ENCODE results near the gene PCSK7. TPM values are rescaled to one million over a fixed set of nuclear protein-coding genes. Genes with fewer than 3 reads are reported as not detected.

PCSK7 gene
- total and polyA plus RNA-seq, 2 of the 4 experiments (the other 2 are of a cell fraction), result 35.8 to 54.3 TPM

DNA sequence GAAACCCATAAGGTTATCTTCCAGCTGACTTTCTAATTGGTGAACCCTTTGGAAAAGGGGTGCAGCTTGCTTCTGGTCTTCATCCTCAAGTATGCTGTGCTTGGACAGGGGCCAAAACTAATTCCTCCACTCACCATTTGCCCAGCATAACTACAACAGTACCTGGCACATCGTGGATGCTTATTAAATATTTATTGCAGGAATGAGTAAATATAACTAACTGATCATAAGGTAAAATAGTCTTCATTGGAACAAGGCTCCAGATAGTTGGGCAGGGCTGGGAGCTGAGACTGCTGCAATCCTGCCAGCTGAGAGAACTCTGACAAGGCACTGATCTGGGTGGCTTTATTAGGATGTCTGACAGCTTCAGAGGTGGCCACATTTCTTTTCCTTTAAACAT lies 55.7 kb downstream of the PCSK7 start:
- Histone ChIP-seq H2BK20ac (ENCODE audit: low read depth, low read length) (no peak overlapping the region), H4K8ac (ENCODE audit: low read depth in 2 of 2, low read length in 2 of 2) (no peak overlapping the region), H3K9me1 (ENCODE audit: insufficient read depth, low read length) (peaks cover 16% of the 10 kb centered on the region), H3K79me1 (ENCODE audit: low read depth in 1 of 2, low read length in 2 of 2) (peaks cover 18 to 60% of the 10 kb centered on the region in 2 experiments), H4K20me1 (ENCODE audit: insufficient read depth, low read length) (peaks cover under 1% of the 10 kb centered on the region; the same call in 1 of the 2 replicates), H3K18ac (ENCODE audit: low read depth, low read length) (no peak overlapping the region), H3K4ac (ENCODE audit: low read depth, low read length) (no peak overlapping the region), H2BK15ac (ENCODE audit: low read depth, low read length) (no peak overlapping the region), H3K4me2 (ENCODE audit: low read depth, low read length) (no peak overlapping the region), H3K4me3 (ENCODE audit: insufficient read depth, low read depth, low read length) (no peak overlapping the region), H3K14ac (replicated peaks; ENCODE audit: low read depth, low read length) (no peak overlapping the region), H2AK5ac (ENCODE audit: low read depth, low read length) (no peak overlapping the region), H2BK5ac (ENCODE audit: low read depth, low read length, poor library complexity, severe bottlenecking) (no peak overlapping the region), H3K27ac (ENCODE audit: insufficient read depth, low read length) (no peak overlapping the region), H3K9ac (ENCODE audit: low read depth, low read length) (no peak overlapping the region), H3K4me1 (ENCODE audit: control insufficient read depth, insufficient read depth, low read length) (peaks cover 19% of the 10 kb centered on the region), H2AFZ (replicated peaks; ENCODE audit: low read length, poor library complexity) (no peak overlapping the region), H3K56ac (ENCODE audit: extremely low read depth, insufficient read depth, low read length) (no peak overlapping the region), H3K36me3 (ENCODE audit: control insufficient read depth, insufficient read depth, low read length) (peaks cover 3% of the 10 kb centered on the region), H2AK9ac (replicated peaks; ENCODE audit: low read depth, low read length, poor library complexity) (no peak overlapping the region), H2BK120ac (ENCODE audit: low read depth, low read length) (no peak overlapping the region), H3K9me3 (ENCODE audit: control insufficient read depth, insufficient read depth, low read length) (no peaks in the 10 kb centered on the region), H4K91ac (ENCODE audit: insufficient read depth, low read depth, low read length) (no peak overlapping the region), H3K23ac (ENCODE audit: low read depth, low read length) (no peak overlapping the region), H3K27me3 (ENCODE audit: control insufficient read depth, insufficient read depth, low read length) (no peaks in the 10 kb centered on the region), H4K5ac (ENCODE audit: low read depth, low read length) (no peak overlapping the region)
- no peak for TF ChIP-seq SMC3 (IDR thresholded peaks at IDR 0.05; ENCODE audit: low read depth, low read length)
- TF ChIP-seq MXI1 (IDR thresholded peaks at IDR 0.05; ENCODE audit: borderline replicate concordance, low read depth, low read length), result no peak
- no peak for TF ChIP-seq BHLHE40 (IDR thresholded peaks at IDR 0.05; ENCODE audit: low read depth, low read length)
- TF ChIP-seq RAD21 (IDR thresholded peaks at IDR 0.05; ENCODE audit: low read length), result no peak
- TF ChIP-seq MAFK (IDR thresholded peaks at IDR 0.05; ENCODE audit: low read depth, low read length), result no peak
- TF ChIP-seq RCOR1 (IDR thresholded peaks at IDR 0.05; ENCODE audit: insufficient replicate concordance, low read length), result no peak
- TF ChIP-seq RFX5 (IDR thresholded peaks at IDR 0.05; ENCODE audit: low read depth, low read length), result no peak
- TF ChIP-seq, protein P1, sequence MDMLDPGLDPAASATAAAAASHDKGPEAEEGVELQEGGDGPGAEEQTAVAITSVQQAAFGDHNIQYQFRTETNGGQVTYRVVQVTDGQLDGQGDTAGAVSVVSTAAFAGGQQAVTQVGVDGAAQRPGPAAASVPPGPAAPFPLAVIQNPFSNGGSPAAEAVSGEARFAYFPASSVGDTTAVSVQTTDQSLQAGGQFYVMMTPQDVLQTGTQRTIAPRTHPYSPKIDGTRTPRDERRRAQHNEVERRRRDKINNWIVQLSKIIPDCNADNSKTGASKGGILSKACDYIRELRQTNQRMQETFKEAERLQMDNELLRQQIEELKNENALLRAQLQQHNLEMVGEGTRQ (IDR thresholded peaks at IDR 0.05; ENCODE audit: low read depth, low read length), result no peak
- TF ChIP-seq CHD1 (IDR thresholded peaks at IDR 0.05; ENCODE audit: low read depth, low read length), result no peak
- no peak for TF ChIP-seq POLR2A (IDR thresholded peaks at IDR 0.05; ENCODE audit: low read depth, low read length)
- no peak for TF ChIP-seq NFE2L2 (IDR thresholded peaks at IDR 0.05; ENCODE audit: low read depth, low read length)
- ChIA-PET CTCF (no interaction called here), POLR2A (ENCODE audit: unreplicated experiment) (no interaction called here)
- no CpG with 5 or more reads among the region's 1 CpG for WGBS, 2 experiments (ENCODE audit: extremely low coverage in 2 of 2, insufficient read length in 1 of 2)
- no peak for DNase-seq
- BruUV-seq (replicated peaks), result no TSS peak
- in situ Hi-C loops (cut with MboI; ENCODE audit: low sequenced_read_pairs), result no loop called here
- ATAC-seq (ENCODE audit: low read depth), result no peak
- dilution Hi-C loops (cut with HindIII; ENCODE audit: low sequenced_read_pairs, unreplicated experiment), result no loop called here
- intact Hi-C loops (cut with micrococcal nuclease), result no loop called here
